ENCODE data around the gene SLC8A1. TPM values are rescaled to one million over a fixed set of nuclear protein-coding genes. Genes with fewer than 3 reads are reported as not detected.

SLC8A1 gene
- total RNA-seq, 1 donor from 2014 or later = 9.6 TPM

- Histone ChIP-seq H3K4me1 (peaks cover 9% of the 10 kb centered on the region), H3F3A (ENCODE audit: low read depth) (no peaks in the 10 kb centered on the region), H4K20me1 (ENCODE audit: low read depth) (no peaks in the 10 kb centered on the region), H3K9ac (no peak overlapping the region), H3K27ac (no peak overlapping the region), H3K27me3 (no peaks in the 10 kb centered on the region), H2AFZ (replicated peaks) (no peak overlapping the region), H3K4me2 (no peak overlapping the region), H3K9me3 (ENCODE audit: low read depth) (no peaks in the 10 kb centered on the region), H3K79me2 (ENCODE audit: low read depth) (no peaks in the 10 kb centered on the region), H3K4me3 (no peak overlapping the region), H3K36me3 (no peaks in the 10 kb centered on the region)
- no peaks in the 10 kb centered on the region for H3K27me3 Mint-ChIP-seq (ENCODE audit: insufficient read depth, low read depth)
- no peaks in the 10 kb centered on the region for H3K9me3 Mint-ChIP-seq
- no peaks in the 10 kb centered on the region for H3K36me3 Mint-ChIP-seq
- H3K4me1 Mint-ChIP-seq = peaks cover 15% of the 10 kb centered on the region
- DNase-seq (ENCODE audit: low spot score) = no peak
- TF ChIP-seq EZH2phosphoT487 (IDR thresholded peaks at IDR 0.05) = no peak
- no peak for TF ChIP-seq EZH2 (IDR thresholded peaks at IDR 0.05)
- no peak for TF ChIP-seq CTCF (IDR thresholded peaks at IDR 0.05)
- H3K27ac Mint-ChIP-seq = no peak overlapping the region
- no peak overlapping the region for H3K4me3 Mint-ChIP-seq
Observed at GRCh38 chr2:40249577-40249976, 202.3 kb downstream of the SLC8A1 start.

- Histone ChIP-seq H3F3A (ENCODE audit: low read depth) (no peaks in the 10 kb centered on the region), H4K20me1 (ENCODE audit: low read depth) (no peaks in the 10 kb centered on the region), H3K9me3 (ENCODE audit: low read depth) (no peaks in the 10 kb centered on the region), H3K27me3 (no peaks in the 10 kb centered on the region), H3K4me3 (no peak overlapping the region), H3K79me2 (ENCODE audit: low read depth) (no peaks in the 10 kb centered on the region), H2AFZ (replicated peaks) (no peak overlapping the region), H3K27ac (no peak overlapping the region), H3K4me1 (peaks cover 9% of the 10 kb centered on the region), H3K4me2 (no peak overlapping the region), H3K36me3 (no peaks in the 10 kb centered on the region), H3K9ac (no peak overlapping the region)
- TF ChIP-seq EZH2phosphoT487 (IDR thresholded peaks at IDR 0.05) = no peak
- TF ChIP-seq EZH2 (IDR thresholded peaks at IDR 0.05) = no peak
- TF ChIP-seq CTCF (IDR thresholded peaks at IDR 0.05) = no peak
- Mint-ChIP-seq H3K27ac (no peak overlapping the region), H3K36me3 (no peaks in the 10 kb centered on the region), H3K4me1 (peaks cover 27% of the 10 kb centered on the region), H3K27me3 (ENCODE audit: insufficient read depth, low read depth) (no peaks in the 10 kb centered on the region), H3K4me3 (no peak overlapping the region), H3K9me3 (no peaks in the 10 kb centered on the region)
- DNase-seq (ENCODE audit: low spot score) = no peak
Observed at GRCh38 chr2:40248294-40248693, 203.6 kb downstream of the SLC8A1 start.

GRCh38 chr2:40244675-40245074 is 207.2 kb downstream of the SLC8A1 start:
- Histone ChIP-seq H3K79me2 (ENCODE audit: low read depth) (no peaks in the 10 kb centered on the region), H3K27me3 (no peaks in the 10 kb centered on the region), H3K9ac (no peak overlapping the region), H3K4me3 (no peak overlapping the region), H3K27ac (no peak overlapping the region), H3K36me3 (no peaks in the 10 kb centered on the region), H2AFZ (replicated peaks) (no peak overlapping the region), H3F3A (ENCODE audit: low read depth) (no peaks in the 10 kb centered on the region), H3K4me1 (peaks cover 13% of the 10 kb centered on the region), H4K20me1 (ENCODE audit: low read depth) (no peaks in the 10 kb centered on the region), H3K4me2 (no peak overlapping the region), H3K9me3 (ENCODE audit: low read depth) (no peaks in the 10 kb centered on the region)
- no peaks in the 10 kb centered on the region for H3K9me3 Mint-ChIP-seq
- peak; percentile 84 for DNase-seq (ENCODE audit: low spot score)
- peaks cover 5% of the 10 kb centered on the region for H3K27me3 Mint-ChIP-seq (ENCODE audit: insufficient read depth, low read depth)
- H3K36me3 Mint-ChIP-seq = no peaks in the 10 kb centered on the region
- peaks cover 32% of the 10 kb centered on the region for H3K4me1 Mint-ChIP-seq
- H3K4me3 Mint-ChIP-seq = no peak overlapping the region
- no peak overlapping the region for H3K27ac Mint-ChIP-seq
- TF ChIP-seq CTCF (IDR thresholded peaks at IDR 0.05) (peak; percentile 66), EZH2 (IDR thresholded peaks at IDR 0.05) (no peak)

Measured in neural progenitor cell (in vitro differentiated cells).